ENCODE measurements around the gene ROPN1.

DNA sequence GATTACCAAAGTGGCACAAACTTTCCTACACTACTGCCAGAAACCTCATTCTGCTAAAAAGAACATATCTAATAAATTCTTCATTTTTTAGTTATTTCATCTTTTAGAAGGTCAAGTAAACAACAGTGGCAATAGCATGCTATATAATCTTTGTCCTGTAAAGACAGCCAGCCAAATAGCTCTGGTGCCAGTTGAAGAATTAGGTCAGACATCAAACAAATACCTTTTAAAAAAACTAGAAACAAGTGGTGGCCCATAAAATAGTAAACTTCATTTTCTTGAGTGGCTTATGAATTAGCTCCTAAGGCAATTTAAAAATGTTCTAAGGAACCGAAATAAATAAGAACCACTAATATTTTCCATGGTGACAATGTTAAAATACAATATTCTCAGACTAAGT lies 50.4 kb downstream of the ROPN1 start:
- TF ChIP-seq, protein P1, sequence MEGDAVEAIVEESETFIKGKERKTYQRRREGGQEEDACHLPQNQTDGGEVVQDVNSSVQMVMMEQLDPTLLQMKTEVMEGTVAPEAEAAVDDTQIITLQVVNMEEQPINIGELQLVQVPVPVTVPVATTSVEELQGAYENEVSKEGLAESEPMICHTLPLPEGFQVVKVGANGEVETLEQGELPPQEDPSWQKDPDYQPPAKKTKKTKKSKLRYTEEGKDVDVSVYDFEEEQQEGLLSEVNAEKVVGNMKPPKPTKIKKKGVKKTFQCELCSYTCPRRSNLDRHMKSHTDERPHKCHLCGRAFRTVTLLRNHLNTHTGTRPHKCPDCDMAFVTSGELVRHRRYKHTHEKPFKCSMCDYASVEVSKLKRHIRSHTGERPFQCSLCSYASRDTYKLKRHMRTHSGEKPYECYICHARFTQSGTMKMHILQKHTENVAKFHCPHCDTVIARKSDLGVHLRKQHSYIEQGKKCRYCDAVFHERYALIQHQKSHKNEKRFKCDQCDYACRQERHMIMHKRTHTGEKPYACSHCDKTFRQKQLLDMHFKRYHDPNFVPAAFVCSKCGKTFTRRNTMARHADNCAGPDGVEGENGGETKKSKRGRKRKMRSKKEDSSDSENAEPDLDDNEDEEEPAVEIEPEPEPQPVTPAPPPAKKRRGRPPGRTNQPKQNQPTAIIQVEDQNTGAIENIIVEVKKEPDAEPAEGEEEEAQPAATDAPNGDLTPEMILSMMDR (IDR thresholded peaks at IDR 0.05): no peak
- TF ChIP-seq POLR2A (IDR thresholded peaks at IDR 0.05) (no peak), EP300 (IDR thresholded peaks at IDR 0.05) (no peak)
